ENCODE measurements around the gene ZDHHC14. TPM values are rescaled to one million over a fixed set of nuclear protein-coding genes. Genes with fewer than 3 reads are reported as not detected.

The ZDHHC14 gene
- total and polyA plus RNA-seq, 2 experiments from 2014 or later: 3.0 to 7.4 TPM

GRCh38 chr6:157669747-157670216 is 288.8 kb downstream of the ZDHHC14 start:
- H3K4me1 ChIP-seq (ENCODE audit: insufficient read depth): peaks cover 19% of the 10 kb centered on the region
- H2AFZ ChIP-seq: peak overlapping the region; percentile 90
- no peaks in the 10 kb centered on the region for H3K36me3 ChIP-seq (ENCODE audit: insufficient read depth)
- 0 out of 2 replicates have a peak, but pooled peaks cover 4% of the 10 kb centered on the region for H3F3A ChIP-seq (replicated peaks; ENCODE audit: low read depth)
- H3K27ac ChIP-seq (ENCODE audit: low read depth): no peak overlapping the region
- H3K4me2 ChIP-seq: peak overlapping the region; percentile 32; the same call in 1 of the 2 replicates
- H3K27me3 ChIP-seq (ENCODE audit: insufficient read depth): no peaks in the 10 kb centered on the region
- H3K9me2 ChIP-seq (ENCODE audit: insufficient read depth): no peaks in the 10 kb centered on the region
- H4K20me1 ChIP-seq (replicated peaks; ENCODE audit: insufficient read depth): no peaks in the 10 kb centered on the region
- ATAC-seq (peak; percentile 90), DNase-seq (ENCODE audit: low spot score) (peak; percentile 70)
- Mint-ChIP-seq H3K4me1 (peaks cover 29% of the 10 kb centered on the region), H3K9me3 (no peaks in the 10 kb centered on the region), H3K4me3 (no peak overlapping the region), H3K36me3 (ENCODE audit: low read depth) (no peaks in the 10 kb centered on the region), H3K27me3 (ENCODE audit: insufficient read depth, low read depth, poor library complexity) (peaks cover 2% of the 10 kb centered on the region), H3K27ac (no peak overlapping the region)
- TF ChIP-seq CTCF (conservative IDR thresholded peaks at IDR 0.05; ENCODE audit: low read depth in 2 of 2): peak in 1 of 2 experiments; percentile 25; a peak in 1 of 4 replicates
- no peak for TF ChIP-seq ETS1 (IDR thresholded peaks at IDR 0.05)
- H3K79me2 ChIP-seq (replicated peaks; ENCODE audit: insufficient read depth): no peaks in the 10 kb centered on the region
- H3K4me3 ChIP-seq: no peak overlapping the region

- Histone ChIP-seq H3K36me3 (ENCODE audit: insufficient read depth) (no peaks in the 10 kb centered on the region), H4K20me1 (replicated peaks; ENCODE audit: insufficient read depth) (no peaks in the 10 kb centered on the region), H3K9me2 (ENCODE audit: insufficient read depth) (no peaks in the 10 kb centered on the region), H3K4me1 (ENCODE audit: insufficient read depth) (peaks cover 19% of the 10 kb centered on the region), H3K4me2 (no peak overlapping the region; the same call in 1 of the 2 replicates), H2AFZ (no peak overlapping the region), H3K27me3 (ENCODE audit: insufficient read depth) (no peaks in the 10 kb centered on the region), H3F3A (replicated peaks; ENCODE audit: low read depth) (0 out of 2 replicates have a peak, but pooled peaks cover 4% of the 10 kb centered on the region), H3K27ac (ENCODE audit: low read depth) (no peak overlapping the region), H3K79me2 (replicated peaks; ENCODE audit: insufficient read depth) (no peaks in the 10 kb centered on the region), H3K4me3 (no peak overlapping the region)
- no peaks in the 10 kb centered on the region for H3K36me3 Mint-ChIP-seq (ENCODE audit: low read depth)
- no peaks in the 10 kb centered on the region for H3K9me3 Mint-ChIP-seq
- peaks cover 29% of the 10 kb centered on the region for H3K4me1 Mint-ChIP-seq
- H3K4me3 Mint-ChIP-seq: no peak overlapping the region
- H3K27ac Mint-ChIP-seq: no peak overlapping the region
- DNase-seq (ENCODE audit: low spot score): no peak
- peaks cover 2% of the 10 kb centered on the region for H3K27me3 Mint-ChIP-seq (ENCODE audit: insufficient read depth, low read depth, poor library complexity)
- ATAC-seq: no peak
- TF ChIP-seq POLR2AphosphoS5 (IDR thresholded peaks at IDR 0.05; ENCODE audit: low read depth) (no peak), CREB1 (CRISPR knock-in tag; IDR thresholded peaks at IDR 0.05; ENCODE audit: low read depth) (no peak), ZNF331 (CRISPR knock-in tag; IDR thresholded peaks at IDR 0.05; ENCODE audit: low read depth) (no peak), CTCF (conservative IDR thresholded peaks at IDR 0.05; ENCODE audit: low read depth in 2 of 2) (no peak), REST (IDR thresholded peaks at IDR 0.05; ENCODE audit: unreplicated experiment) (no peak), JUNB (IDR thresholded peaks at IDR 0.05; ENCODE audit: unreplicated experiment) (no peak), STAT1 (IDR thresholded peaks at IDR 0.05; ENCODE audit: unreplicated experiment) (no peak), EZH2phosphoT487 (IDR thresholded peaks at IDR 0.05; ENCODE audit: unreplicated experiment) (no peak), ZNF114 (CRISPR knock-in tag; IDR thresholded peaks at IDR 0.05) (no peak), NANOG (IDR thresholded peaks at IDR 0.05; ENCODE audit: borderline replicate concordance) (no peak), EZH2 (IDR thresholded peaks at IDR 0.05; ENCODE audit: low read depth, unreplicated experiment) (no peak)
These were observed 289.6 kb downstream of the ZDHHC14 start for GRCh38 chr6:157670466-157671186.
